ENCODE results near the gene GPBAR1.
A peak's percentile ranks its signal among the peaks of the same experiment; 100 is the strongest.

Gene GPBAR1

GRCh38 chr2:218291318-218292047 is 30.7 kb downstream of the GPBAR1 start:
- Histone ChIP-seq H3K79me2 (ENCODE audit: insufficient read depth, low read depth) (peaks cover 39% of the 10 kb centered on the region; the same call in 1 of the 2 replicates), H3K27ac (peak overlapping the region; percentile 69), H3K4me3 (IDR thresholded peaks at IDR 0.05; ENCODE audit: insufficient read depth, low read depth, low read length) (peak overlapping the region; percentile 42), H2AFZ (ENCODE audit: low read depth) (peak overlapping the region; percentile 58), H3K36me3 (ENCODE audit: insufficient read depth) (no peaks in the 10 kb centered on the region), H3K4me2 (peak overlapping the region; percentile 88), H3K4me1 (ENCODE audit: low read depth, poor library complexity, severe bottlenecking) (peaks cover 61% of the 10 kb centered on the region), H3K9ac (peak overlapping the region; percentile 69), H4K20me1 (ENCODE audit: insufficient read depth) (no peaks in the 10 kb centered on the region), H3K27me3 (ENCODE audit: insufficient read depth, low read depth) (no peaks in the 10 kb centered on the region)
- TF ChIP-seq, protein P1, sequence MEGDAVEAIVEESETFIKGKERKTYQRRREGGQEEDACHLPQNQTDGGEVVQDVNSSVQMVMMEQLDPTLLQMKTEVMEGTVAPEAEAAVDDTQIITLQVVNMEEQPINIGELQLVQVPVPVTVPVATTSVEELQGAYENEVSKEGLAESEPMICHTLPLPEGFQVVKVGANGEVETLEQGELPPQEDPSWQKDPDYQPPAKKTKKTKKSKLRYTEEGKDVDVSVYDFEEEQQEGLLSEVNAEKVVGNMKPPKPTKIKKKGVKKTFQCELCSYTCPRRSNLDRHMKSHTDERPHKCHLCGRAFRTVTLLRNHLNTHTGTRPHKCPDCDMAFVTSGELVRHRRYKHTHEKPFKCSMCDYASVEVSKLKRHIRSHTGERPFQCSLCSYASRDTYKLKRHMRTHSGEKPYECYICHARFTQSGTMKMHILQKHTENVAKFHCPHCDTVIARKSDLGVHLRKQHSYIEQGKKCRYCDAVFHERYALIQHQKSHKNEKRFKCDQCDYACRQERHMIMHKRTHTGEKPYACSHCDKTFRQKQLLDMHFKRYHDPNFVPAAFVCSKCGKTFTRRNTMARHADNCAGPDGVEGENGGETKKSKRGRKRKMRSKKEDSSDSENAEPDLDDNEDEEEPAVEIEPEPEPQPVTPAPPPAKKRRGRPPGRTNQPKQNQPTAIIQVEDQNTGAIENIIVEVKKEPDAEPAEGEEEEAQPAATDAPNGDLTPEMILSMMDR (conservative IDR thresholded peaks at IDR 0.05; ENCODE audit: low read depth, low read length) = no peak

DNA sequence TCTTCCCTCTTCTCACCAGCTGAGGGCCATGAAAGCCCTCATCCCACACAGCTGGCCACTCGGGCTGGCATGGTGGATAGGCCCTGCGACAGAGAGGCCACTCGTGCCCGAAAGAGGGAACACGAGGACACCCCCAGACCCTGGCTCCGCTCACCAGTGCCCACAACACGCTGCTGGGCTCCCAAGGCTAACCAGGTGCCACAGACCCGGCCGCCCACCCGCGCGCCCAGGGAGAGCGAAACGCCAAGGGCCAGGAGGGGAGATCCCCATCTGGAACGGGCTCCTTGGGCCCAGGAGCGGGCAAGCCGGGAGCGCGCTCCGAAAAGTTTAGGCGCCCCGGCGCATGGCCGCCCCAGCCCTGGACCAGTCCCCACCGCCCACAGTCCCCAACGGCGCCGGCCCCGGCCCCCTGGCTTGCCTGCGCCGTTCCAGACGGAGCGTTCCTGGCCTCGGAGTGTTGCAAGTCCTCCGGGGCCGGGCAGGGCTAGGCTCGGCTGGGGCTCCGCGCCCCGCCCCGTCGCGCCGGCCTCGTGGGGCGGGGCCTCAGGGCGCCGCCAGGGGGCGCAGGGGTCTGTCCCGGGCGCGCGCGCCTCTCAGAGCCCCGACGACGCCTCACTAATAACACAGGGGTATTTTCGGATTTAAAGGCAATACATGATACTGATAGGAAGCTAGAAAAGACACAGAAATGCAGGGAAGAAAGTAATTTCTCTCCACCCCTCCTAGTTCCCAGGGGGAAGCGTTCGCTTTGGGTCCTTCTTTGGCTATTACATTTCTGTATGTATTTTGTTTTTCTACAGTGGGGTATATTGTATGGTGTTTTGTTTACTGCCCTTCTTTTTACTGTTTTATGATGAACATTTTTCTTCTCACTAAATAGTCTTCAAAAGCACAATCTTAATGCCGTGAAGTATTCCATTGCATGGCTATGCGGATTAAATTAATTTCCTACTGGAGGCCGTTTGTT is 31.5 kb downstream of the GPBAR1 start, which contains the start of gene TMBIM1:
Gene TMBIM1, minus strand, starts transcription at position 456 of the 967 bp plus-strand sequence. CDS start 10,362 bp downstream, outside the sequence.
- TF ChIP-seq, protein P1 (conservative IDR thresholded peaks at IDR 0.05; ENCODE audit: low read depth, low read length) = peak; percentile 82
- Histone ChIP-seq H3K4me3 (IDR thresholded peaks at IDR 0.05; ENCODE audit: insufficient read depth, low read depth, low read length) (peak within 1 kb of the TSS; percentile 42), H4K20me1 (ENCODE audit: insufficient read depth) (no peaks in the 10 kb centered on the region), H2AFZ (ENCODE audit: low read depth) (peak within 1 kb of the TSS; percentile 58), H3K9ac (peak within 1 kb of the TSS; percentile 69), H3K4me2 (peak within 1 kb of the TSS; percentile 88), H3K27me3 (ENCODE audit: insufficient read depth, low read depth) (no peaks in the 10 kb centered on the region), H3K27ac (peak within 1 kb of the TSS; percentile 69), H3K36me3 (ENCODE audit: insufficient read depth) (no peaks in the 10 kb centered on the region), H3K4me1 (ENCODE audit: low read depth, poor library complexity, severe bottlenecking) (peaks cover 55% of the 10 kb centered on the region), H3K79me2 (ENCODE audit: insufficient read depth, low read depth) (peaks cover 34% of the 10 kb centered on the region; the same call in 1 of the 2 replicates)

GRCh38 chr2:218293715-218294429 is 33.1 kb downstream of the GPBAR1 start:
- Histone ChIP-seq H3K27ac (no peak overlapping the region), H4K20me1 (ENCODE audit: insufficient read depth) (no peaks in the 10 kb centered on the region), H3K79me2 (ENCODE audit: insufficient read depth, low read depth) (peaks cover 23% of the 10 kb centered on the region; the same call in 1 of the 2 replicates), H3K27me3 (ENCODE audit: insufficient read depth, low read depth) (no peaks in the 10 kb centered on the region), H3K4me1 (ENCODE audit: low read depth, poor library complexity, severe bottlenecking) (peaks cover 40% of the 10 kb centered on the region), H3K36me3 (ENCODE audit: insufficient read depth) (no peaks in the 10 kb centered on the region), H2AFZ (ENCODE audit: low read depth) (no peak overlapping the region), H3K4me3 (IDR thresholded peaks at IDR 0.05; ENCODE audit: insufficient read depth, low read depth, low read length) (no peak overlapping the region), H3K9ac (no peak overlapping the region), H3K4me2 (no peak overlapping the region)
- TF ChIP-seq, protein P1 (conservative IDR thresholded peaks at IDR 0.05; ENCODE audit: low read depth, low read length) = no peak

- H3K27me3 ChIP-seq (ENCODE audit: insufficient read depth, low read depth) = no peaks in the 10 kb centered on the region
- no peak overlapping the region for H3K4me3 ChIP-seq (IDR thresholded peaks at IDR 0.05; ENCODE audit: insufficient read depth, low read depth, low read length)
- H3K9ac ChIP-seq = no peak overlapping the region
- H3K4me1 ChIP-seq (ENCODE audit: low read depth, poor library complexity, severe bottlenecking) = peaks cover 34% of the 10 kb centered on the region
- TF ChIP-seq, protein P1 (conservative IDR thresholded peaks at IDR 0.05; ENCODE audit: low read depth, low read length) = no peak
- no peak overlapping the region for H2AFZ ChIP-seq (ENCODE audit: low read depth)
- H3K27ac ChIP-seq = no peak overlapping the region
- no peaks in the 10 kb centered on the region for H3K36me3 ChIP-seq (ENCODE audit: insufficient read depth)
- no peak overlapping the region for H3K4me2 ChIP-seq
- H4K20me1 ChIP-seq (ENCODE audit: insufficient read depth) = no peaks in the 10 kb centered on the region
- peaks cover 20% of the 10 kb centered on the region; the same call in 1 of the 2 replicates for H3K79me2 ChIP-seq (ENCODE audit: insufficient read depth, low read depth)
These were observed 33.7 kb downstream of the GPBAR1 start for GRCh38 chr2:218294430-218295022.

Data from KMS-11 (cell line).